ENCODE measurements around the gene SLC38A9. TPM values are rescaled to one million over a fixed set of nuclear protein-coding genes. Genes with fewer than 3 reads are reported as not detected.

SLC38A9 gene
- total and polyA plus RNA-seq, 2 donors (not counting 1 experiment from before 2014, with no cell fraction given): 23.4 to 36.3 TPM

GRCh38 chr5:55750499-55750898, 38.4 kb upstream of the SLC38A9 start:
- H3K9ac ChIP-seq (ENCODE audit: low read length): no peak overlapping the region
- no peak overlapping the region for H2AFZ ChIP-seq (ENCODE audit: insufficient read depth, low read depth, low read length, poor library complexity, severe bottlenecking)
- no peak overlapping the region for H3K27ac ChIP-seq (ENCODE audit: low read length in 2 of 2)
- H3K36me3 ChIP-seq (replicated peaks in 1 of 2; ENCODE audit: control extremely low read depth in 1 of 2, control insufficient read depth in 1 of 2, extremely low read depth in 1 of 2, insufficient read depth in 2 of 2, low read length in 1 of 2): no peaks in the 10 kb centered on the region
- no peaks in the 10 kb centered on the region for H3K4me1 ChIP-seq (ENCODE audit: control insufficient read depth in 2 of 2, insufficient read depth in 2 of 2, low read length in 2 of 2)
- no peak overlapping the region for H3K4me3 ChIP-seq (ENCODE audit: control extremely low read depth in 1 of 5, extremely low read depth in 1 of 5, insufficient read depth in 1 of 5, low read depth in 2 of 5, low read length in 4 of 5)
- ATAC-seq (ENCODE audit: low read depth) (no peak), DNase-seq (no peak)
- H3K4me3 Mint-ChIP-seq: no peak overlapping the region
- H3K4me1 Mint-ChIP-seq: no peaks in the 10 kb centered on the region
- POLR2A ChIA-PET: no interaction called here
- TF ChIP-seq CTCF (IDR thresholded peaks at IDR 0.05): no peak
- TF ChIP-seq EZH2 (IDR thresholded peaks at IDR 0.05; ENCODE audit: borderline replicate concordance, insufficient read depth, low read depth, low read length, poor library complexity, severe bottlenecking): no peak
- H3K9me3 ChIP-seq (ENCODE audit: control extremely low read depth in 1 of 3, control insufficient read depth in 2 of 3, insufficient read depth in 1 of 3, low read length in 2 of 3): no peaks in the 10 kb centered on the region
- H3K27me3 ChIP-seq (replicated peaks in 1 of 4; ENCODE audit: control extremely low read depth in 1 of 4, control insufficient read depth in 3 of 4, insufficient read depth in 4 of 4, low read length in 3 of 4): no peaks in the 10 kb centered on the region
- WGBS (ENCODE audit: insufficient coverage): no CpG with 5 or more reads among the region's 3 CpGs
- intact Hi-C loops (cut with micrococcal nuclease): no loop called here
- no peak overlapping the region for H3K4me2 ChIP-seq (replicated peaks; ENCODE audit: low read depth, low read length, poor library complexity, severe bottlenecking)
- H4K20me1 ChIP-seq (ENCODE audit: control insufficient read depth, insufficient read depth, low read length, poor library complexity, severe bottlenecking): no peaks in the 10 kb centered on the region
- H3K79me2 ChIP-seq (ENCODE audit: control insufficient read depth, insufficient read depth, low read length): no peaks in the 10 kb centered on the region
- no peaks in the 10 kb centered on the region for H3K9me3 Mint-ChIP-seq (ENCODE audit: insufficient read depth)
- CTCF ChIA-PET: no interaction called here
- peaks cover 6% of the 10 kb centered on the region for H3K27me3 Mint-ChIP-seq
- no peak overlapping the region for H3K27ac Mint-ChIP-seq

GRCh38 chr5:55750063-55750462, 37.9 kb upstream of the SLC38A9 start:
- Histone ChIP-seq H4K20me1 (ENCODE audit: control insufficient read depth, insufficient read depth, low read length, poor library complexity, severe bottlenecking) (no peaks in the 10 kb centered on the region), H3K9me3 (ENCODE audit: control extremely low read depth in 1 of 3, control insufficient read depth in 2 of 3, insufficient read depth in 1 of 3, low read length in 2 of 3) (no peaks in the 10 kb centered on the region), H3K9ac (ENCODE audit: low read length) (no peak overlapping the region), H3K27me3 (replicated peaks in 1 of 4; ENCODE audit: control extremely low read depth in 1 of 4, control insufficient read depth in 3 of 4, insufficient read depth in 4 of 4, low read length in 3 of 4) (no peaks in the 10 kb centered on the region), H3K79me2 (ENCODE audit: control insufficient read depth, insufficient read depth, low read length) (no peaks in the 10 kb centered on the region), H2AFZ (ENCODE audit: insufficient read depth, low read depth, low read length, poor library complexity, severe bottlenecking) (no peak overlapping the region), H3K4me2 (replicated peaks; ENCODE audit: low read depth, low read length, poor library complexity, severe bottlenecking) (no peak overlapping the region), H3K4me3 (ENCODE audit: control extremely low read depth in 1 of 5, extremely low read depth in 1 of 5, insufficient read depth in 1 of 5, low read depth in 2 of 5, low read length in 4 of 5) (no peak overlapping the region), H3K27ac (ENCODE audit: low read length in 2 of 2) (no peak overlapping the region), H3K4me1 (ENCODE audit: control insufficient read depth in 2 of 2, insufficient read depth in 2 of 2, low read length in 2 of 2) (no peaks in the 10 kb centered on the region), H3K36me3 (replicated peaks in 1 of 2; ENCODE audit: control extremely low read depth in 1 of 2, control insufficient read depth in 1 of 2, extremely low read depth in 1 of 2, insufficient read depth in 2 of 2, low read length in 1 of 2) (no peaks in the 10 kb centered on the region)
- Mint-ChIP-seq H3K27ac (no peak overlapping the region), H3K4me1 (no peaks in the 10 kb centered on the region), H3K4me3 (no peak overlapping the region), H3K9me3 (ENCODE audit: insufficient read depth) (no peaks in the 10 kb centered on the region), H3K27me3 (peaks cover 6% of the 10 kb centered on the region)
- ATAC-seq (ENCODE audit: low read depth): no peak
- CTCF ChIA-PET: no interaction called here
- intact Hi-C loops (cut with micrococcal nuclease): no loop called here
- POLR2A ChIA-PET: no interaction called here
- DNase-seq: no peak
- WGBS (ENCODE audit: insufficient coverage): no CpG with 5 or more reads among the region's 3 CpGs
- TF ChIP-seq EZH2 (IDR thresholded peaks at IDR 0.05; ENCODE audit: borderline replicate concordance, insufficient read depth, low read depth, low read length, poor library complexity, severe bottlenecking): no peak
- TF ChIP-seq CTCF (IDR thresholded peaks at IDR 0.05): no peak

Measured in B cell (primary cell).